BLaER1 treated with 17β-estradiol and CSF1 and Interleukin-3, amounts not matched to agents 10 nM and 100 nM (cell line): ENCODE measurements around the gene LRCH1.

Experiments used
- H3K27ac ChIP-seq, 11 experiments: shearing (Covaris generic); formaldehyde crosslinking; 2 replicates each; pipeline ENCODE4 v1.8.1; 2022
- H3K27me3 ChIP-seq, 11 experiments: shearing (Covaris generic); formaldehyde crosslinking; 2 replicates each; pipeline ENCODE4 v1.8.1; 2022
- H3K36me3 ChIP-seq, 11 experiments: shearing (Covaris generic); formaldehyde crosslinking; 2 replicates each; pipeline ENCODE4 v1.8.1; 2022
- H3K4me1 ChIP-seq, 10 experiments: shearing (Covaris generic); formaldehyde crosslinking; 2 replicates each; pipeline ENCODE4 v1.8.1; 2022
- H3K4me2 ChIP-seq, 11 experiments: shearing (Covaris generic); formaldehyde crosslinking; 2 replicates each; pipeline ENCODE4 v1.8.1; 2022
- H3K4me3 ChIP-seq, 10 experiments: shearing (Covaris generic); formaldehyde crosslinking; 2 replicates each; pipeline ENCODE4 v1.8.1; 2022
- H3K9ac ChIP-seq, 11 experiments: shearing (Covaris generic); formaldehyde crosslinking; 2 replicates each; pipeline ENCODE4 v1.8.1; 2022
- H3K9me3 ChIP-seq, 11 experiments: shearing (Covaris generic); formaldehyde crosslinking; replicated peaks in 1 of 11; 2 replicates each; pipeline ENCODE4 v1.8.1; 2022
- H4K20me1 ChIP-seq, 11 experiments: shearing (Covaris generic); formaldehyde crosslinking; 2 replicates each; pipeline ENCODE4 v1.8.1; 2022
- Cebpa-rat ChIP-seq, 11 experiments: shearing (Covaris generic); IDR thresholded peaks; 2 replicates each; pipeline ENCODE4 v1.8.1; 2022

The LRCH1 gene

DNA sequence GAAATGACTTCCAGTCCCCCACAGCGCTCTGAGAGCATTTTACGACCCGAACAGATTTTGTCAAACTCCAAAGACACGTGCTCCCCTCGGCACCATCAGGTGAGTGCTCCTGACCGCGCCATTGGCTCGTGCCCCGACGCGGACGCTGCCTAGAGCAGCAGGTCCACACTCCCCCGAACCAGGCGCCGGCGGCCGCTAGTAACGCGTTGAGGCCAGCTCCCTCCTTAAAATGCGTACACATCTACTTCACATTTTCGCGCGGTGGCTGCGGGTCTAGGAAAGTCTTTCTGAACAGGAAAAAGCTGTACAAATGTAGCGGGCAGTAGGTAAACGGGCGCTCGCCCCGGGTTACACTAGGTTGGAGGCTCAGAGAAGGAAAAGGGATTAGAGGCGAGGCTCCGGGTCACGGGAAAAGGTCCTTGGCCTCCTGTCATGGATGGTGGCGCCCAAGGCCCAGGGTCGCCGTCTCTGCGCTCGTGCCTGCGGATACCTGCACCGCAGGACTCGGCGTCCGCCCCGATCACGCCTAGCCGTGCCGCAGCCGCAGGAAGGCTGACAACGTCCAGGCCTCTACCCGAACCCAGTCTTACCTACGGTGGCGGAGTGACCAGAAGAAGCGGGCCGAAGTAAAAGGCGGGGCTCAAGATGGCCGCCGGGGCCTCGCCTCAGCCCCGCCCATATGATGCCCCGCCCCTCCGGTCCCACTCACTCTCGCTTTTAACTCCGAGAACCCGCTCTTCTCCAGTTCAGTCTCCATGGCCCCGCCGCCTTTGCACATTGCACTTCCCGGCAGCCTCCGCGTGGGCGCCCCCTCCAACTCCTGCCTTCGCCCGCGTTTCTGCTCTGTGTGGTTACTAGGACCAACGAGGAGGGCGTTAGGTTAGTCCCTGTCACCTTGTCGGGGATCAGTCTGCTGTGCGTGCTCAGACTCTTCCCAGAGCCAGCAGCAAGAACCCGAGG is 243.8 kb downstream of the LRCH1 start, which contains the start of gene ESD:
Gene ESD (minus strand): TSS at position 647 of the 960 bp plus-strand sequence. CDS start 5,748 bp downstream, outside the sequence.
- Histone ChIP-seq H3K27me3 (no peaks in the 10 kb centered on the region), H3K9me3 (no peaks in the 10 kb centered on the region), H3K4me2 (peak within 1 kb of the TSS; percentile 74 to 95 (median 85)), H3K4me3 (peak within 1 kb of the TSS; percentile 70 to 86 (median 82)), H3K36me3 (peaks cover 0 to 25% (median 9%) of the 10 kb centered on the region in 11 experiments; a peak in 9 of 22 replicates), H3K27ac (peak within 1 kb of the TSS; percentile 82 to 91 (median 88)), H3K4me1 (peaks cover 14 to 31% (median 25%) of the 10 kb centered on the region in 10 experiments), H4K20me1 (peaks cover 0 to 13% (median 0%) of the 10 kb centered on the region in 11 experiments; a peak in 4 of 22 replicates), H3K9ac (peak within 1 kb of the TSS; percentile 88 to 93 (median 91))
- no peak for TF ChIP-seq Cebpa-rat (IDR thresholded peaks at IDR 0.05)

DNA sequence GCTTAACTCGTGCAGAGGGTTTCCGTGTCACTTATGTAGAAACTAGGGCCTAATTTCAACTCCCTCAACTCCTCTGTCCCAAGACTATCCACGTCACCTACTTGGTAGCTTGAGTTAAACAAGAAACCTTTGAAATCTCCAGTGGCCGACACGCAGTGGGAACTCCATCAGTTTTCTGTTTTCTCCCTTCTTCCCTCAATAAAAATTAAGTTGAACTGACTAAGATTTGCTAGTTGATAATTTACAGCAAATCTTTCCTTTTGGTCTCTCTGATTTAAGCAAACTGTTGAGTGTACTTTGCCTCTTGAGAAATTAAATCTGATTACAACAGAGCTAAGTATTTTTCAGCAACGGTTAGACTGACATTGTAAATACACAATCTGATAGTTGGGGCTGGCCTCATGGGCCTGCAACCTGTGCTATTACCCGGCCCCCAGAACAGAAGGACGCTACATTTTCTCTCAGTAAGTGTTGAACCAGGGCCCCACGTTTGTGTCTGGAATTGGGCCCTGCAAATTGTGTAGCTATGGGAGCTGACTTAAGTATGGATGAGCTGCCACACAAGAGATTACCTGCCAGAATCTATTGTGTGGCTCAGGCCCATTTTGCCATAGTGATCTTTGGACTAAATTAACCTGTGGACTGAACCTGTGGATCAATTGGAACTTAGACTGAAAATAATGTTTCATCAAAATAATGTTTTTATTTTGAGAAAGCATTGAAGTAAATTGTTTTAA is 244.7 kb downstream of the LRCH1 start:
- Histone ChIP-seq H3K36me3 (peaks cover 0 to 19% (median 6%) of the 10 kb centered on the region in 11 experiments; a peak in 7 of 22 replicates), H3K9me3 (no peaks in the 10 kb centered on the region), H3K4me2 (peak overlapping the region; percentile 74 to 95 (median 85)), H4K20me1 (peaks cover 0 to 13% (median 0%) of the 10 kb centered on the region in 11 experiments; a peak in 4 of 22 replicates), H3K27me3 (no peaks in the 10 kb centered on the region), H3K9ac (peak overlapping the region; percentile 88 to 93 (median 91); a peak in 21 of 22 replicates), H3K27ac (peak overlapping the region in 10 of 11 experiments; percentile 5 to 91 (median 88); a peak in 16 of 22 replicates), H3K4me1 (peaks cover 14 to 31% (median 25%) of the 10 kb centered on the region in 10 experiments), H3K4me3 (peak overlapping the region; percentile 70 to 86 (median 82); a peak in 19 of 20 replicates)
- TF ChIP-seq Cebpa-rat (IDR thresholded peaks at IDR 0.05) = no peak

DNA sequence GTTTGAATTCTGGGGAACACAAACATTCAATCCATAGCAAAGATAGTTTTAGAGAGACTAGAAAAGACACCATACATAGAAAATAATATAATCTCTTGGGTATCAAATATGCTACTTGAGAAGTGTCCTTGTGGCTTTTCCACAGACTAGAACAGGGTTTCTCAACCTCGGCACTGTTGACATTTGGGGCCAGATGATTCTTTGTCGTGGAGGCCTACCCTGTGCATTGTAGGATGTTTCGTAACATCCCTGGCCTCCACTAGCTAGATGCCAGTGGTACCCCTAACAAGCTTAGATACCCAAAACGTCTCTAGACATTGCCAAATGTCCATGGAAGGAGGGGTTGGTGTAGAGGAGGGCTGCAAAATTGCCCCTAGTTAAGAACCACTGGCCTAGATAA is 246.2 kb downstream of the LRCH1 start:
- peaks cover 14 to 29% (median 23%) of the 10 kb centered on the region in 10 experiments for H3K4me1 ChIP-seq
- no peak for TF ChIP-seq Cebpa-rat (IDR thresholded peaks at IDR 0.05)

DNA sequence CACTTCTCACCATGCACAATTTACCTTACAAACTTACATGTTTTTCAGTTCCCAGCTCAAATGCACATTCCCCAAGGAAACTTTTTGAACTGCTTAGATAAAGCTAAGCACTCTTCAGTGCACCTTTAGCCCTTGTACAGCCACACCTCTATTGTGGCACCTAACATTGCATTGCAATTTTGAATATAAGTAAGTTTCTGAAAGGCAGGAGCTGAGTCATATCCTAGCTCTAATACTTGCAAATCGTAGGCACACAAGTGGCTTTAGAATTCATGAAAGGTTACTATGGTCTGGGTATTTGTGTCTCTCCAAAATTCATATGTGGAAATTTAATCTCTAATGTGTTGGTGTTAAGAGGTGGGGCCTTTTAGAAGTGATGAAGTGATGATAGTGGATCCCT is 248.9 kb downstream of the LRCH1 start:
- no peaks in the 10 kb centered on the region for H4K20me1 ChIP-seq
- H3K4me2 ChIP-seq = no peak overlapping the region
- no peak for TF ChIP-seq Cebpa-rat (IDR thresholded peaks at IDR 0.05)
- peaks cover 0 to 17% (median 5%) of the 10 kb centered on the region in 11 experiments; a peak in 10 of 22 replicates for H3K9me3 ChIP-seq
- no peaks in the 10 kb centered on the region for H3K27me3 ChIP-seq
- H3K4me1 ChIP-seq = peaks cover 0 to 7% (median 4%) of the 10 kb centered on the region in 10 experiments; a peak in 8 of 20 replicates
- no peak overlapping the region for H3K9ac ChIP-seq
- H3K27ac ChIP-seq = no peak overlapping the region
- H3K36me3 ChIP-seq = no peaks in the 10 kb centered on the region
- H3K4me3 ChIP-seq = no peak overlapping the region

More for the DNA sequence above, 246.2 kb downstream of the LRCH1 start:
- Histone ChIP-seq H3K9ac (no peak overlapping the region), H4K20me1 (peaks cover 0 to 10% (median 0%) of the 10 kb centered on the region in 11 experiments; a peak in 3 of 22 replicates), H3K27ac (no peak overlapping the region), H3K36me3 (peaks cover 0 to 10% (median 0%) of the 10 kb centered on the region in 11 experiments; a peak in 1 of 22 replicates), H3K4me3 (no peak overlapping the region), H3K4me2 (no peak overlapping the region), H3K27me3 (no peaks in the 10 kb centered on the region), H3K9me3 (no peaks in the 10 kb centered on the region; a peak in 1 of 22 replicates)
